ENCODE data around the gene SMAD1.
"Not testable (repeated sequence)": the region's sequence is repeated elsewhere in the genome, so short reads cannot be mapped to it uniquely, and the experiment has no call there.

Gene SMAD1

DNA sequence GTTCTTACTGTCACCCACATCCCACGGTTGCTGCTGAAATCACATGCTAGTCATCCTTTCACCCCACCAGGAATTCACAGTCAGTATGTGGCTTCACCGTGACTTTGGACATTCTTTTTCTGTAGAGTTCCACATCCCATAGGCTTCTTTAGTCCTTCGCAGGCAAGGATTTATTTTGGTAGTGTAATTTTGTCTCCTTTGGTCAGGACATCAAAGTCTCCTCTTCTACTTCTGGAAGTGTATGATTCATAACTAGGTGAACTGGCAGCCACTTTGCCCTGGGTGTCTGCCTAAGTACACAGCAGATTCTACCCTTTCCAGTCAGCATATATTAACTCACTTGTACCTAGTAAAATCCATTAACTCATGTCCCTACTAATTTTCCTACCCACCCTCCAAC, 99.3 kb downstream of the SMAD1 start:
- DNase-seq (no peak), ATAC-seq (no peak)
- Mint-ChIP-seq H3K27ac (no peak overlapping the region), H3K36me3 (ENCODE audit: low read depth) (no peaks in the 10 kb centered on the region), H3K4me1 (no peaks in the 10 kb centered on the region), H3K4me3 (no peak overlapping the region), H3K27me3 (peaks cover 9% of the 10 kb centered on the region), H3K9me3 (no peaks in the 10 kb centered on the region)

DNA sequence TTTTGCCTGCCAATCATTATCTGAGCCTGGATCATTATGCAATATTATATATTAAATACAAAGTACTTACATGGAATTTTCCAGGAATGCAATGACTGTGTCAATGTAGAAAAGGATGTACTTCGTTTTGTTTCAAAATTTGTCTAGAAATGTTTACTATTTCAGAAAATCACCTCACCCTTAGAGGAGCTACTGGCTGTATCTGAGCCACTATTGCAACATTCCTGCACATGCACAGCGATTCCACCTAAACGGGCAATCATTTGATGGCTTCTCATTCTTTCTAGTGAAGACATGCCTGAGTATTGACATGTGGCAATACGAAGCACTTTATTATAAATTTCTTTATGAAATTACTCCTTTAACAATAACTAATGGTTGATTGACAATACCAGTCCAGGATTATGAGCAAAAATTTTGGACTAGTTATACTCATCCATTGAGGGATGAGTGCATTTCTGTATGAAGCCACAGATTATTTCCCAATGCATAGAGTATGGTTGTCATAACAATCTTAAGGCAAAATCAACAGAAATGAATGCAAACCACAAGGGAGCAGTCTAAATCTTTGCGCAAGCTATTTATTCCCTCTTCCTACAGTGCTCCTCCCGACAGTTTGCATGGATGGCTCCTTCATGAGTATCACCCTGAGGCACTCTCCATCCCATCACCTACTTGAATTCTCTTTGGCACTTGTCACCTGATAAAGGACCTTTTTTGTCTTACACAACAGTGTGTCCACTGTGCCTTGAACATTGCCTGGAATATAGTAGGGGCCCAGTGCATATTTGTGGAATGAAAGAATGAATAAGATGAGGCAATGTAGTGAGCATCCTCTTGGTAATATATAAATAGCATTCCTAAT, 101.8 kb downstream of the SMAD1 start:
- Mint-ChIP-seq H3K9me3 (no peaks in the 10 kb centered on the region), H3K36me3 (ENCODE audit: low read depth) (no peaks in the 10 kb centered on the region), H3K27me3 (peaks cover 15% of the 10 kb centered on the region), H3K27ac (no peak overlapping the region), H3K4me3 (no peak overlapping the region), H3K4me1 (no peaks in the 10 kb centered on the region)
- ATAC-seq (no peak), DNase-seq (no peak)

DNA sequence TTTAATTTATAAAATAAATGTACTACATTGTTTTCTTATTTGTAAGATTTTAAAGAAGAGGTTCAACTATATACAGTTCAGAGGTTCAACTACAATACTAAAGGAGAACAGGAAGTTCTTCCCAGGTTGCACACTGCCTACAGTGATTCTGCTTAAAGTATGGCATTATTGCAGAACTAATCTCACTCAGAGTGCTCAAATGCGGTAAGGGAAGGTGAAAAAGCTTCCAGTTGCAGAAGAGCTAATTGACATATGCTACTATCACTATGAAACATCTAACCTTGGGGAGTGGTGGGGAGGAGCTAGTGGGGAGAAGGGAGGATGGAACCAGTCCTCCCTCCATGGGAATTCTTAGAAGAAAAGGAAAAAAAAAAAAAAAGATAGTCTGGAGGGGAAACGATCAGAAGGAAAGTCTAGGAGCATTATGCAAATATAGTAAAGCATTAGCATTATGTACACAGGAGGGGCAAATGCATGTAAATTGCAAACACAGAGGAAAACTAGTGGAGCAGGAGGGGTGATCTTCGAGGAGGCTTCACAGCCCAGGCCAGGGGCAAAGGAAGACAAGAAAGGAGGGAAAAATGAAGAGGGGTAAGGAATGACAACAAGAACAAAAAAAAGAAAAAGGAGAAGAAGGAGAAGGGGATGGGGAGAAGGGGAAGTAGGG, 105.6 kb downstream of the SMAD1 start:
- no peak overlapping the region for H3K27ac Mint-ChIP-seq
- H3K27me3 Mint-ChIP-seq, result peaks cover 19% of the 10 kb centered on the region
- no peak for DNase-seq
- H3K9me3 Mint-ChIP-seq, result peaks cover 4% of the 10 kb centered on the region
- no peaks in the 10 kb centered on the region for H3K4me1 Mint-ChIP-seq
- H3K36me3 Mint-ChIP-seq (ENCODE audit: low read depth), result no peaks in the 10 kb centered on the region
- H3K4me3 Mint-ChIP-seq, result no peak overlapping the region
- ATAC-seq, result no peak

DNA sequence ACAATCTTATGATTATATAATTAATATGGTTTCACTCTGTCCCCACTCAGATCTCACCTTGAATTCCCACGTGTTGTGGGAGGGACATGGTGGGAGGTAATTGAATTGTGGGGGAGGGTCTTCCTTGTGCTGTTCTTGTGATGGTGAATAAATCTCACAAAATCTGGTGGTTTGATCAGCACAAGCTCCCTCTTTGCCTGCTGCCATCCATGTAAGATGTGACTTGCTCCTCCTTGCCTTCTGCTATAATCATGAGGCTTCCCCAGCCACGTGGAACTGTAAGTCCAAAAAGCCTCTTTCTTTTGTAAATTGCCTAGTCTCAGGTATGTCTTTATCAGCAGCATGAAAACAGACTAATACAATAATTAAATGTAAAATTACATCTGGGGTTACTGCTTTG, 107.7 kb downstream of the SMAD1 start:
- not testable (repeated sequence) for H3K9me3 Mint-ChIP-seq
- H3K27me3 Mint-ChIP-seq, result peaks cover 20% of the 10 kb centered on the region

DNA sequence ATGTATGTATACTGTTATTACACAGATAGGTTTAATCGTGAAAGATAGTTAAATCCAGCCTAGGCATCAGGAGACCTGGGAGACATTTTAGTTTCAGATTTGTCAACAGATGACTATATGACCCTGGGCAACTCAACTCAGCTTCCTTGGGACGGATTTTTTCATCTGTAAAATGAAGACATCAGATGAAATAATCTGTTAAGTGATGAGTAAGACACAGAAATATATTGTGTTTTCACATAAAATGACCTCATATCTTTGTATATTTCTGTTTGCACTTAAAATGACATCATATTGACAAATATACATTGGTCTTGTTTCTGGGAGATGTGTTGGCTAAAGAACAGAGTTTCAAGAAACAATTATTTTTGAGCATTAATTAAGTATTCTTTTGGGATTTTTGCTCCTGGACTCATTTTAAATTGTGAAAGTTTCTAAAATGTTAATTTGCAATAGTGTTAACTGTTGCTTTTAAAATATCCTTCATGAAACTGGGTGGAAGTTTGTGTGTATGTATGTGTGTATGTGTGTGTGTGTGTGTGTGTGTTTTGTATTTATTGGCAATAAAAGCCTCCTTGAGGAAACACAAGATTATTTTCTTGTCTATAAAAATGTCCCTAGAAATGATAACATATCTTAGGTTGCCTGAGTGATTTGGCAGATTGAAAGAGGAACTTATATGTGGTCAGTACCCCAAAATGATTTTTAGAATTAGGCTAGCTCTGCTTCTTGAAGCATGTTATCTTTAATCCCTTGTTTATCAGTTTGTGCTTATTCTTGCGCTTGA, 108.5 kb downstream of the SMAD1 start:
- H3K36me3 Mint-ChIP-seq (ENCODE audit: low read depth), result no peaks in the 10 kb centered on the region
- peaks cover 23% of the 10 kb centered on the region for H3K27me3 Mint-ChIP-seq
- H3K4me1 Mint-ChIP-seq, result no peaks in the 10 kb centered on the region
- DNase-seq, result no peak
- no peak overlapping the region for H3K27ac Mint-ChIP-seq
- no peak overlapping the region for H3K4me3 Mint-ChIP-seq
- no peak for ATAC-seq
- H3K9me3 Mint-ChIP-seq, result peaks cover 4% of the 10 kb centered on the region

More for the DNA sequence above, 107.7 kb downstream of the SMAD1 start:
- DNase-seq; H3K27ac Mint-ChIP-seq; H3K4me1 Mint-ChIP-seq; H3K4me3 Mint-ChIP-seq; H3K36me3 Mint-ChIP-seq (ENCODE audit: low read depth); ATAC-seq: not testable (repeated sequence)

DNA sequence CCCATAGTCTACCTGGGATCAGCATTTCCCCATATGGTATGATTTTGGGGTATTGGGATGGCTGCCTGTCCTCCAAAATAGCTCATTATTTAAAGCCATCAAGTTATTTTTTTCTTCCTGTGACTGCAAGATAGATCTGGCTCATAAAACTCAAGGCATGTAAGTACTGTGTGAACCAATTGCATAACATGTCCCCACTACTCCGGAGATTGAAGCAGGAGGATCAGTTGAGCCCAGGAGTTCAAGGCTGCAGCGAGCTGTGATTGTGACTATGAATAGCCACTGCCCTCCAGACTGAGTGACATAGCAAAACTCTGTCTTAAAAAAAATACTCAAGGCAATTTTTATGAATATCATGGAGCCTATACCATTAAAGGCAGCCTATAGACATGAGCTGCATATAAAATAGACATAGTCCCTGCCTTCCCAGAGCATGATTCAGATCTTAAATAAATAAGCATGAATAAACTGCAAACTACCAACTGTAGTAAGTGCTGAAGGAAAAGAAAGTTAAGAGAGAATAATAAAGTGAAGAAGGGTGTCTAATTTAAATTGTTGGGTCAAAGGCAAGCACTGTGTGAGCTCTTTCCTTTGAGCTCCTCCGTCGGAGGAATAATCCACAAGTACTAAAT, 120.6 kb downstream of the SMAD1 start:
- H3K27me3 Mint-ChIP-seq, result peaks cover 11% of the 10 kb centered on the region
- H3K4me3 Mint-ChIP-seq, result no peak overlapping the region
- no peaks in the 10 kb centered on the region for H3K36me3 Mint-ChIP-seq (ENCODE audit: low read depth)
- no peak for ATAC-seq
- peaks cover 17% of the 10 kb centered on the region for H3K9me3 Mint-ChIP-seq
- DNase-seq, result no peak
- H3K27ac Mint-ChIP-seq, result no peak overlapping the region
- no peaks in the 10 kb centered on the region for H3K4me1 Mint-ChIP-seq

DNA sequence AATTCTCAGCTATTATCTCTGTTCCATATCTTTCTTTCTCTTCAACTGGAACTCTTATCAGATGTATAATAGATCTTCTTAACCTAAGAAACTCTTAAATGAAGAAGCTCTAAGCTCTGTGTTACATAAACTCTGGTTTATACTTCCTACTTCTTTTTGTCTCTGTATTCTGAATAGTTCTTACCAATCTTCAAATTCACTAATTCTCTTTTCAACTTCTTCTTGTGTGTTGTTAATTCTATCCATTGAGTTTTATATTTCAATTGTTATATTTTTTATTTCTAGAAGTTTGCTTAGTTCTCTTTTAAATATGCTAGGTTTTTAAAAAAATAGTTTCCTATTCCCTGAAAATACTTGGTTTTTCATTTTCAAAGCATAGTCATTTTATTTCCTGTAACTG, 124.3 kb downstream of the SMAD1 start:
- DNase-seq, result no peak
- no peaks in the 10 kb centered on the region for H3K4me1 Mint-ChIP-seq
- no peaks in the 10 kb centered on the region for H3K36me3 Mint-ChIP-seq (ENCODE audit: low read depth)
- no peak for ATAC-seq
- no peak overlapping the region for H3K4me3 Mint-ChIP-seq
- no peak overlapping the region for H3K27ac Mint-ChIP-seq
- H3K27me3 Mint-ChIP-seq, result peaks cover 11% of the 10 kb centered on the region
- H3K9me3 Mint-ChIP-seq, result peaks cover 17% of the 10 kb centered on the region
